Smooth muscle cell (in vitro differentiated cells): ENCODE data around the gene NFATC2. TPM values are rescaled to one million over a fixed set of nuclear protein-coding genes. Genes with fewer than 3 reads are reported as not detected.
A peak's percentile ranks its signal among the peaks of the same experiment; 100 is the strongest.

Experiments
- DNase-seq: peaks from one replicate; lab custom pipeline; 2025; ENCODE audit not compliant: unreplicated experiment; lab: John Stamatoyannopoulos, UW
- H2AFZ ChIP-seq: fragments of 200-600 bp; sonication (generic); 2 replicates; pipeline ENCODE4 v1.6.0; 2016; ENCODE audit warnings: antibody characterized with exemption, low read depth, mild to moderate bottlenecking
- H3F3A ChIP-seq: fragments of 200-600 bp; sonication (generic); 2 replicates; pipeline ENCODE4 v1.6.0; 2017; ENCODE audit warnings: antibody characterized with exemption, low read depth
- H3K27ac ChIP-seq: fragments of 200-600 bp; sonication (generic); 2 replicates; pipeline ENCODE4 v1.5.1; 2016; ENCODE audit warnings: low read depth, mild to moderate bottlenecking
- H3K27me3 ChIP-seq: fragments of 200-600 bp; sonication (generic); 2 replicates; pipeline ENCODE4 v1.6.1; 2016; ENCODE audit warnings: low read depth, mild to moderate bottlenecking
- H3K36me3 ChIP-seq: fragments of 200-600 bp; sonication (generic); 2 replicates; pipeline ENCODE4 v1.5.1; 2016; ENCODE audit warnings: low read depth
- H3K4me1 ChIP-seq: fragments of 200-600 bp; sonication (generic); 2 replicates; pipeline ENCODE4 v1.5.1; 2016; ENCODE audit warnings: low read depth
- H3K4me2 ChIP-seq: fragments of 200-600 bp; sonication (generic); 2 replicates; pipeline ENCODE4 v1.6.0; 2016; ENCODE audit warnings: mild to moderate bottlenecking
- H3K4me3 ChIP-seq: fragments of 200-600 bp; sonication (generic); 2 replicates; pipeline ENCODE4 v1.5.1; 2016; ENCODE audit warnings: mild to moderate bottlenecking
- H3K79me2 ChIP-seq: fragments of 200-600 bp; sonication (generic); 2 replicates; pipeline ENCODE4 v1.6.0; 2016; ENCODE audit warnings: low read depth, mild to moderate bottlenecking
- H3K9ac ChIP-seq: fragments of 200-600 bp; sonication (generic); 2 replicates; pipeline ENCODE4 v1.6.0; 2016; ENCODE audit warnings: low read depth
- H3K9me3 ChIP-seq: fragments of 200-600 bp; sonication (generic); replicated peaks from 2 replicates; pipeline ENCODE4 v1.5.1; 2016; ENCODE audit warnings: low read depth
- H4K20me1 ChIP-seq: fragments of 200-600 bp; sonication (generic); 2 replicates; pipeline ENCODE4 v1.6.0; 2016; ENCODE audit warnings: low read depth
- CTCF ChIP-seq: fragments of 200-600 bp; sonication (generic); IDR thresholded peaks from 2 replicates; pipeline ENCODE4 v1.5.1; 2017; ENCODE audit warnings: borderline replicate concordance, mild to moderate bottlenecking, antibody characterized with exemption; ENCODE audit not compliant: insufficient read depth, poor library complexity, severe bottlenecking
- WGBS: methylation state at CpG from one replicate; pipeline ENCODE4 v1.1.7; 2016; ENCODE audit warnings: low lambda C conversion rate; 5-methylcytosine and 5-hydroxymethylcytosine counted together
- polyA plus RNA-seq: library from polyadenylated mRNA; unstranded; fragments of >200 nt; fragmentation: Nextera tagmentation; extraction: Ambion mirVana; gene quantifications from 2 replicates; pipeline ENCODE4 v1.2.1, GENCODE V29; 2016
- total RNA-seq: library from RNA; depleted of rRNA; stranded (reverse); fragments of >200 nt; gene quantifications from 2 replicates; pipeline ENCODE4 v1.2.3, GENCODE V29; 2014

The NFATC2 gene
- total RNA-seq = 4.1 and 8.4 TPM in 2 replicates
- 5.5 and 5.8 TPM in 2 replicates for polyA plus RNA-seq

- no peak for TF ChIP-seq CTCF
- H3K4me2 ChIP-seq = peak within 1 kb of the TSS; percentile 82
- H3K27me3 ChIP-seq = no peaks in the 10 kb centered on the region
- peaks cover 4% of the 10 kb centered on the region for H3K4me1 ChIP-seq
- peaks cover 20% of the 10 kb centered on the region for H3K79me2 ChIP-seq
- H4K20me1 ChIP-seq = peaks cover 6% of the 10 kb centered on the region
- no peak within 1 kb of the TSS for H2AFZ ChIP-seq
- DNase-seq = no peak
- peak within 1 kb of the TSS; percentile 32 for H3K27ac ChIP-seq
- no peaks in the 10 kb centered on the region for H3K9me3 ChIP-seq
- peak within 1 kb of the TSS; percentile 46 for H3K4me3 ChIP-seq
- H3K9ac ChIP-seq = peak within 1 kb of the TSS; percentile 9
- WGBS = 17% methylated on average over 39 of the region's 67 CpGs
- H3K36me3 ChIP-seq = no peaks in the 10 kb centered on the region
- H3F3A ChIP-seq = peaks cover 13% of the 10 kb centered on the region
These were observed at the start of gene NFATC2 for GRCh38 chr20:51542571-51543421. TSS of gene NFATC2 (minus strand) at chr20:51542719. CDS start at chr20:51542499, 220 bp downstream.

- no peak for DNase-seq
- no peaks in the 10 kb centered on the region for H3K9me3 ChIP-seq
- H3K36me3 ChIP-seq = no peaks in the 10 kb centered on the region
- H3K4me1 ChIP-seq = no peaks in the 10 kb centered on the region
- TF ChIP-seq CTCF = no peak
- no peaks in the 10 kb centered on the region for H3K79me2 ChIP-seq
- no peak overlapping the region for H3K4me3 ChIP-seq
- peaks cover 2% of the 10 kb centered on the region for H3F3A ChIP-seq
- H4K20me1 ChIP-seq = no peaks in the 10 kb centered on the region
- no peak overlapping the region for H3K27ac ChIP-seq
- no peak overlapping the region for H3K9ac ChIP-seq
- 91% methylated on average over 10 of the region's 10 CpGs for WGBS
- no peak overlapping the region for H2AFZ ChIP-seq
- H3K4me2 ChIP-seq = no peak overlapping the region
- no peaks in the 10 kb centered on the region for H3K27me3 ChIP-seq
These were observed 49.4 kb upstream of the NFATC2 start for GRCh38 chr20:51591871-51592270.

- H4K20me1 ChIP-seq = no peaks in the 10 kb centered on the region
- H3K4me3 ChIP-seq = no peak overlapping the region
- no peaks in the 10 kb centered on the region for H3K36me3 ChIP-seq
- H3K79me2 ChIP-seq = no peaks in the 10 kb centered on the region
- H2AFZ ChIP-seq = no peak overlapping the region
- no peaks in the 10 kb centered on the region for H3K9me3 ChIP-seq
- H3K9ac ChIP-seq = no peak overlapping the region
- WGBS = 81% methylated on average over 3 of the region's 3 CpGs
- DNase-seq = no peak
- TF ChIP-seq CTCF = no peak
- H3K27me3 ChIP-seq = no peaks in the 10 kb centered on the region
- no peak overlapping the region for H3K4me2 ChIP-seq
- peaks cover 6% of the 10 kb centered on the region for H3F3A ChIP-seq
- H3K4me1 ChIP-seq = no peaks in the 10 kb centered on the region
- no peak overlapping the region for H3K27ac ChIP-seq
These were observed 46.2 kb upstream of the NFATC2 start for GRCh38 chr20:51588762-51589161.

- 97% methylated on average over 4 of the region's 4 CpGs for WGBS
These were observed 44.6 kb upstream of the NFATC2 start for GRCh38 chr20:51587145-51587544.

More at GRCh38 chr20:51587145-51587544, 44.6 kb upstream of the NFATC2 start:
- Histone ChIP-seq H2AFZ (no peak overlapping the region), H3K27ac (peak overlapping the region; percentile 90), H3K9ac (no peak overlapping the region), H3K9me3 (no peaks in the 10 kb centered on the region), H3K4me3 (no peak overlapping the region), H3K79me2 (no peaks in the 10 kb centered on the region), H3K4me2 (no peak overlapping the region), H3K27me3 (no peaks in the 10 kb centered on the region), H3K4me1 (no peaks in the 10 kb centered on the region), H4K20me1 (no peaks in the 10 kb centered on the region), H3F3A (peaks cover 6% of the 10 kb centered on the region), H3K36me3 (no peaks in the 10 kb centered on the region)
- TF ChIP-seq CTCF = no peak
- no peak for DNase-seq
